ENCODE measurements around the gene TMIGD1.

TMIGD1 gene

DNA sequence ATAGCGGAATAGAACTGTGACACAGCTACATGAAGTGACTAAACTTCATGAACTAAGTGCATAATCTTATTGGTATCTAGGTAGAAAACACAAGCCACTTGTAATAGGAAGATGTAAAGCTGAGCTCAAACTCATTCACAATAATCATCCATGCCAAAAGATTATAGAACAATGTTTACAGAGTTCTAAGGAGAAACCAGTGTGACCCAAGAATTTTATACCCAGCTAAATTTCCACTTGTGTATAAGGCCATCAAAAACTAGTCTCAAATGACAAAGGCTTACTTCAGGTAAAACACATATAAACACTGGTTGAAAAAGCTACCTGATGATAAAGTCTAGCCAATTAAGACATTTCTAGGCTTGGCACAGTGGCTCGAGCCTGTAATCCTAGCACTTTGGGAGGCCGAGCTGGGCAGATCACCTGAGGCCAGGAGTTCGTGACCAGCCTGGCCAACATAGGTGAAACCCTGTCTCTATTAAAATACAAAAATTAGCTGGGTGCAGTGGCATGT, 28.0 kb upstream of the TMIGD1 start (continued):
- TF ChIP-seq TOX (CRISPR knock-in tag; IDR thresholded peaks at IDR 0.05; ENCODE audit: borderline replicate concordance) = no peak
- TF ChIP-seq ARNTL (CRISPR knock-in tag; IDR thresholded peaks at IDR 0.05; ENCODE audit: borderline replicate concordance, low read depth) = no peak

DNA sequence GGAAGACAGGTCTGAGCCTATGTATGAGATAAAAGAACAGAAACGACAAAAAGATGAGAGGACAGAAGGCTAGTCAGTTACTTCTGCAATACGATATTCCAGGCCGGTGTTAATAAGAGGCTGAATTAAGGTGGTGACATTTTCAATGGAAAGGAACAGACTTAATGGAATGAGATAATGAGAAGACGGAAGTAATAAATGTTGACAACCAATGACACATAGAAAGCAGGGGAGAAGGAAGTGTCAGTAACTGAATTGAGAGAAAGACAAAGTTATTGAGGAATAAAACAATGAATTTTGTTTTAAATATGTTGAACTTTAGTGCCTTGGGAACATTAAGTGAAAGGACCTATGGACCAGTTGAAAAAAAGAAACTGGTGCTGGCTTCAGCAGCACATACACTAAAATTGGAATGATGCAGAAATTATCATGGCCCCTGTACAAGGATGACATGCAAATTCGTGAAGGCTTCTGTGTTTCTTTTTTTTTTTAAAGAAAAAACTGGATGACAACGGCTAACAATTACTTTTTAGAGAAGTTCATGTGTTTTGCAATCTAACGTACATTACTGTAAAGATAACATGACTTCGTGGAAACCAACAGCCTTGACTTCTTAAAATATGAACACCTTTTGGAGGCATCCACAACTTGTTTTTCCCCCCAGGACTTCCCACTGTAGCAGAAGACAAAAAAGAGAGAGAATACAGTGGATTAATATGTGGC, 26.4 kb upstream of the TMIGD1 start:
- no peak for ATAC-seq
- TF ChIP-seq, protein P1, sequence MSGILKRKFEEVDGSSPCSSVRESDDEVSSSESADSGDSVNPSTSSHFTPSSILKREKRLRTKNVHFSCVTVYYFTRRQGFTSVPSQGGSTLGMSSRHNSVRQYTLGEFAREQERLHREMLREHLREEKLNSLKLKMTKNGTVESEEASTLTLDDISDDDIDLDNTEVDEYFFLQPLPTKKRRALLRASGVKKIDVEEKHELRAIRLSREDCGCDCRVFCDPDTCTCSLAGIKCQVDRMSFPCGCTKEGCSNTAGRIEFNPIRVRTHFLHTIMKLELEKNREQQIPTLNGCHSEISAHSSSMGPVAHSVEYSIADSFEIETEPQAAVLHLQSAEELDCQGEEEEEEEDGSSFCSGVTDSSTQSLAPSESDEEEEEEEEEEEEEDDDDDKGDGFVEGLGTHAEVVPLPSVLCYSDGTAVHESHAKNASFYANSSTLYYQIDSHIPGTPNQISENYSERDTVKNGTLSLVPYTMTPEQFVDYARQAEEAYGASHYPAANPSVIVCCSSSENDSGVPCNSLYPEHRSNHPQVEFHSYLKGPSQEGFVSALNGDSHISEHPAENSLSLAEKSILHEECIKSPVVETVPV (CRISPR knock-in tag; IDR thresholded peaks at IDR 0.05) = no peak
- TF ChIP-seq PPARA (CRISPR knock-in tag; IDR thresholded peaks at IDR 0.05; ENCODE audit: borderline replicate concordance) = no peak
- no peak for TF ChIP-seq ZC3H10 (CRISPR knock-in tag; IDR thresholded peaks at IDR 0.05)
- TF ChIP-seq TCF4 (CRISPR knock-in tag; IDR thresholded peaks at IDR 0.05; ENCODE audit: borderline replicate concordance) = no peak
- TF ChIP-seq SNAI2 (CRISPR knock-in tag; IDR thresholded peaks at IDR 0.05) = no peak
- TF ChIP-seq OSR1 (CRISPR knock-in tag; IDR thresholded peaks at IDR 0.05) = no peak
- TF ChIP-seq, protein P2, sequence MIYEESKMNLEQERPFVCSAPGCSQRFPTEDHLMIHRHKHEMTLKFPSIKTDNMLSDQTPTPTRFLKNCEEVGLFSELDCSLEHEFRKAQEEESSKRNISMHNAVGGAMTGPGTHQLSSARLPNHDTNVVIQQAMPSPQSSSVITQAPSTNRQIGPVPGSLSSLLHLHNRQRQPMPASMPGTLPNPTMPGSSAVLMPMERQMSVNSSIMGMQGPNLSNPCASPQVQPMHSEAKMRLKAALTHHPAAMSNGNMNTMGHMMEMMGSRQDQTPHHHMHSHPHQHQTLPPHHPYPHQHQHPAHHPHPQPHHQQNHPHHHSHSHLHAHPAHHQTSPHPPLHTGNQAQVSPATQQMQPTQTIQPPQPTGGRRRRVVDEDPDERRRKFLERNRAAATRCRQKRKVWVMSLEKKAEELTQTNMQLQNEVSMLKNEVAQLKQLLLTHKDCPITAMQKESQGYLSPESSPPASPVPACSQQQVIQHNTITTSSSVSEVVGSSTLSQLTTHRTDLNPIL (CRISPR knock-in tag; IDR thresholded peaks at IDR 0.05; ENCODE audit: low read depth) = no peak
- no peak for TF ChIP-seq TOX (CRISPR knock-in tag; IDR thresholded peaks at IDR 0.05; ENCODE audit: borderline replicate concordance)
- TF ChIP-seq ZFP30 (CRISPR knock-in tag; IDR thresholded peaks at IDR 0.05) = no peak
- no peak for TF ChIP-seq ARNTL (CRISPR knock-in tag; IDR thresholded peaks at IDR 0.05; ENCODE audit: borderline replicate concordance, low read depth)
- TF ChIP-seq CSDC2 (CRISPR knock-in tag; IDR thresholded peaks at IDR 0.05) = no peak
- TF ChIP-seq, protein P3, sequence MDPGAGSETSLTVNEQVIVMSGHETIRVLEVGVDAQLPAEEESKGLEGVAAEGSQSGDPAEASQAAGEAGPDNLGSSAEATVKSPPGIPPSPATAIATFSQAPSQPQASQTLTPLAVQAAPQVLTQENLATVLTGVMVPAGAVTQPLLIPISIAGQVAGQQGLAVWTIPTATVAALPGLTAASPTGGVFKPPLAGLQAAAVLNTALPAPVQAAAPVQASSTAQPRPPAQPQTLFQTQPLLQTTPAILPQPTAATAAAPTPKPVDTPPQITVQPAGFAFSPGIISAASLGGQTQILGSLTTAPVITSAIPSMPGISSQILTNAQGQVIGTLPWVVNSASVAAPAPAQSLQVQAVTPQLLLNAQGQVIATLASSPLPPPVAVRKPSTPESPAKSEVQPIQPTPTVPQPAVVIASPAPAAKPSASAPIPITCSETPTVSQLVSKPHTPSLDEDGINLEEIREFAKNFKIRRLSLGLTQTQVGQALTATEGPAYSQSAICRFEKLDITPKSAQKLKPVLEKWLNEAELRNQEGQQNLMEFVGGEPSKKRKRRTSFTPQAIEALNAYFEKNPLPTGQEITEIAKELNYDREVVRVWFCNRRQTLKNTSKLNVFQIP (CRISPR knock-in tag; IDR thresholded peaks at IDR 0.05; ENCODE audit: borderline replicate concordance, low read depth) = no peak

DNA sequence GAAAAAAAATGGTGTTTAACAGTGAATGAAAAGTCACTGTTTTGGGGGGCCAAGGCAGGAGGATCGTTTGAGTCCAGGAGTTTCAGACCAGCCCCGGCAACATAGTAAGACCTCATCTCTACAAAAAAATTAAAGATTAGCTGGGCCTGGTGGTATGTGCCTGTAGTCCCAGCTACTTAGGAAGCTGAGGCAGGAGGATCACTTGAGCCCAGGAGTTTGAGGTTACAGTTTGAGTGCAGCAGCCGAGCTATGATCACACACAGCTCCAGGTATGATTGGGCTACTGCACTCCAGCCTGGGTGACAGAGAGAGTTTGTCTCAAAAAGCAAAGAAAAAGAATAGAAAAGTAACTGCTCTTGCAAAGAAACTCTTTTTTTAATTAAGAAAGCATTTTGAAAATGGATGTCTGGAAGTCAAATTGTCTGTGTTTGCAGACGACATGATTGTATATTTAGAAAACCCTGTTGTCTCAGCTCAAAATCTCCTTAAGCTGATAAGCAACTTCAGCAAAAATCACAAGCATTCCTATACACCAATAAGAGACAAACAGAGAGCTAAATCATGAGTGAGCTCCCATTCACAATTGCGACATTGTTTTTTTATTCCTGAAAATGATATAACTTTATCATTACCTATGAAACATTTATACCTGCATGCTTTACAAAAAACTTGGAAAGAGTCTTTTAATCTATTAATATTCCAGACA, 24.4 kb upstream of the TMIGD1 start:
- TF ChIP-seq, protein P4, sequence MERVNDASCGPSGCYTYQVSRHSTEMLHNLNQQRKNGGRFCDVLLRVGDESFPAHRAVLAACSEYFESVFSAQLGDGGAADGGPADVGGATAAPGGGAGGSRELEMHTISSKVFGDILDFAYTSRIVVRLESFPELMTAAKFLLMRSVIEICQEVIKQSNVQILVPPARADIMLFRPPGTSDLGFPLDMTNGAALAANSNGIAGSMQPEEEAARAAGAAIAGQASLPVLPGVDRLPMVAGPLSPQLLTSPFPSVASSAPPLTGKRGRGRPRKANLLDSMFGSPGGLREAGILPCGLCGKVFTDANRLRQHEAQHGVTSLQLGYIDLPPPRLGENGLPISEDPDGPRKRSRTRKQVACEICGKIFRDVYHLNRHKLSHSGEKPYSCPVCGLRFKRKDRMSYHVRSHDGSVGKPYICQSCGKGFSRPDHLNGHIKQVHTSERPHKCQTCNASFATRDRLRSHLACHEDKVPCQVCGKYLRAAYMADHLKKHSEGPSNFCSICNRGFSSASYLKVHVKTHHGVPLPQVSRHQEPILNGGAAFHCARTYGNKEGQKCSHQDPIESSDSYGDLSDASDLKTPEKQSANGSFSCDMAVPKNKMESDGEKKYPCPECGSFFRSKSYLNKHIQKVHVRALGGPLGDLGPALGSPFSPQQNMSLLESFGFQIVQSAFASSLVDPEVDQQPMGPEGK (CRISPR knock-in tag; IDR thresholded peaks at IDR 0.05; ENCODE audit: borderline replicate concordance) = no peak
- TF ChIP-seq, protein P1 (CRISPR knock-in tag; IDR thresholded peaks at IDR 0.05) = no peak
- TF ChIP-seq ZFP3 (CRISPR knock-in tag; IDR thresholded peaks at IDR 0.05) (no peak), GLIS3 (CRISPR knock-in tag; IDR thresholded peaks at IDR 0.05) (no peak), ESRRG (CRISPR knock-in tag; IDR thresholded peaks at IDR 0.05) (no peak), ZNF8 (CRISPR knock-in tag; IDR thresholded peaks at IDR 0.05) (no peak), ZFP30 (CRISPR knock-in tag; IDR thresholded peaks at IDR 0.05) (no peak), TCF4 (CRISPR knock-in tag; IDR thresholded peaks at IDR 0.05; ENCODE audit: borderline replicate concordance) (no peak), ISL1 (CRISPR knock-in tag; IDR thresholded peaks at IDR 0.05) (no peak), TOX (CRISPR knock-in tag; IDR thresholded peaks at IDR 0.05; ENCODE audit: borderline replicate concordance) (no peak)
- TF ChIP-seq, protein P5, sequence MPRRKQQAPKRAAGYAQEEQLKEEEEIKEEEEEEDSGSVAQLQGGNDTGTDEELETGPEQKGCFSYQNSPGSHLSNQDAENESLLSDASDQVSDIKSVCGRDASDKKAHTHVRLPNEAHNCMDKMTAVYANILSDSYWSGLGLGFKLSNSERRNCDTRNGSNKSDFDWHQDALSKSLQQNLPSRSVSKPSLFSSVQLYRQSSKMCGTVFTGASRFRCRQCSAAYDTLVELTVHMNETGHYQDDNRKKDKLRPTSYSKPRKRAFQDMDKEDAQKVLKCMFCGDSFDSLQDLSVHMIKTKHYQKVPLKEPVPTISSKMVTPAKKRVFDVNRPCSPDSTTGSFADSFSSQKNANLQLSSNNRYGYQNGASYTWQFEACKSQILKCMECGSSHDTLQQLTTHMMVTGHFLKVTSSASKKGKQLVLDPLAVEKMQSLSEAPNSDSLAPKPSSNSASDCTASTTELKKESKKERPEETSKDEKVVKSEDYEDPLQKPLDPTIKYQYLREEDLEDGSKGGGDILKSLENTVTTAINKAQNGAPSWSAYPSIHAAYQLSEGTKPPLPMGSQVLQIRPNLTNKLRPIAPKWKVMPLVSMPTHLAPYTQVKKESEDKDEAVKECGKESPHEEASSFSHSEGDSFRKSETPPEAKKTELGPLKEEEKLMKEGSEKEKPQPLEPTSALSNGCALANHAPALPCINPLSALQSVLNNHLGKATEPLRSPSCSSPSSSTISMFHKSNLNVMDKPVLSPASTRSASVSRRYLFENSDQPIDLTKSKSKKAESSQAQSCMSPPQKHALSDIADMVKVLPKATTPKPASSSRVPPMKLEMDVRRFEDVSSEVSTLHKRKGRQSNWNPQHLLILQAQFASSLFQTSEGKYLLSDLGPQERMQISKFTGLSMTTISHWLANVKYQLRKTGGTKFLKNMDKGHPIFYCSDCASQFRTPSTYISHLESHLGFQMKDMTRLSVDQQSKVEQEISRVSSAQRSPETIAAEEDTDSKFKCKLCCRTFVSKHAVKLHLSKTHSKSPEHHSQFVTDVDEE (CRISPR knock-in tag; IDR thresholded peaks at IDR 0.05) = no peak
- ATAC-seq = no peak
